H1 (cell line): ENCODE data around the gene RAD52. TPM values are rescaled to one million over a fixed set of nuclear protein-coding genes. Genes with fewer than 3 reads are reported as not detected.

ENCODE experiments used
- CTCF ChIA-PET: fragments of 300-600 bp; sonication (Branson Sonifier 250); formaldehyde crosslinking; loops from one replicate; lab custom pipeline; 2021; ENCODE audit not compliant: partially characterized antibody; lab: Charles Lee
- POLR2A ChIA-PET: fragments of 300-600 bp; sonication (Branson Sonifier 250); formaldehyde crosslinking; loops from one replicate; lab custom pipeline; 2021; ENCODE audit warnings: inconsistent platforms; ENCODE audit not compliant: partially characterized antibody; lab: Charles Lee
- DNase-seq, 2 experiments: peaks; one replicate each; pipeline versions ENCODE4 v3.0.0 to v3.0.0-alpha.2; 2010 to 2022; ENCODE audit warnings: low spot score in 2 of 2, low read depth in 1 of 2, mixed read lengths in 1 of 2
- FAIRE-seq: peaks from 2 replicates; lab custom pipeline; 2011; peaks lifted over from hg19 to GRCh38; lab: Jason Lieb, UNC
- H2AFZ ChIP-seq: 2 replicates; pipeline ENCODE4 v1.8.1; 2012; ENCODE audit warnings: low read length, inconsistent platforms
- H2AK5ac ChIP-seq: 2 replicates; pipeline ENCODE4 v1.6.1; 2013; ENCODE audit warnings: low read depth, low read length
- H2BK120ac ChIP-seq: replicated peaks from 2 replicates; pipeline ENCODE3; 2013; ENCODE audit warnings: low read depth, low read length, inconsistent platforms
- H2BK12ac ChIP-seq: 2 replicates; pipeline ENCODE4 v1.6.1; 2013; ENCODE audit warnings: low read depth, low read length
- H2BK15ac ChIP-seq: 2 replicates; pipeline ENCODE4 v1.6.1; 2013; ENCODE audit warnings: low read length
- H2BK20ac ChIP-seq: 2 replicates; pipeline ENCODE4 v1.6.1; 2013; ENCODE audit warnings: low read length
- H2BK5ac ChIP-seq: 2 replicates; pipeline ENCODE4 v1.6.1; 2013; ENCODE audit warnings: low read depth, low read length
- H3K14ac ChIP-seq: 2 replicates; pipeline ENCODE4 v1.6.1; 2013; ENCODE audit warnings: inconsistent platforms; ENCODE audit not compliant: insufficient read length
- H3K18ac ChIP-seq: 2 replicates; pipeline ENCODE4 v1.6.1; 2013; ENCODE audit warnings: low read length; ENCODE audit errors: extremely low read depth
- H3K23ac ChIP-seq: 2 replicates; pipeline ENCODE4 v1.6.1; 2013; ENCODE audit warnings: inconsistent platforms; ENCODE audit not compliant: insufficient read length
- H3K23me2 ChIP-seq: 2 replicates; pipeline ENCODE4 v1.6.1; 2013; ENCODE audit warnings: low read depth, low read length
- H3K27ac ChIP-seq: 2 replicates; pipeline ENCODE4 v1.6.1; 2011; ENCODE audit warnings: low read depth, low read length, inconsistent platforms
- H3K27me3 ChIP-seq, 4 experiments: replicated peaks in 1 of 4; 1 replicate in 1 of 4; 2 replicates in 3 of 4; pipeline versions ENCODE4 v1.6.1 to v1.8.1; 2011 to 2013; ENCODE audit warnings: low read length in 3 of 4, mild to moderate bottlenecking in 3 of 4, inconsistent platforms in 2 of 4, mixed read lengths in 2 of 4, moderate library complexity in 1 of 4; ENCODE audit not compliant: control insufficient read depth in 3 of 4, insufficient read depth in 3 of 4; ENCODE audit errors: extremely low read depth in 1 of 4
- H3K36me3 ChIP-seq, 4 experiments: 2 replicates each; pipeline versions ENCODE4 v1.6.1 to v1.8.1; 2011 to 2013; ENCODE audit warnings: mild to moderate bottlenecking in 4 of 4, low read length in 3 of 4, moderate library complexity in 2 of 4, control low read depth in 1 of 4, inconsistent platforms in 1 of 4; ENCODE audit not compliant: insufficient read depth in 4 of 4, control insufficient read depth in 2 of 4
- H3K4ac ChIP-seq: replicated peaks from 2 replicates; pipeline ENCODE3; 2013; ENCODE audit warnings: low read length, low read depth, mixed read lengths, inconsistent platforms; ENCODE audit not compliant: insufficient read length
- H3K4me1 ChIP-seq, 4 experiments: replicated peaks in 1 of 4; 1 replicate in 1 of 4; 2 replicates in 3 of 4; pipeline versions ENCODE4 v1.6.1 to v1.8.1; 2011 to 2013; ENCODE audit warnings: low read length in 3 of 4, inconsistent platforms in 2 of 4, mixed read lengths in 1 of 4; ENCODE audit not compliant: insufficient read depth in 4 of 4, control insufficient read depth in 3 of 4
- H3K4me2 ChIP-seq, 2 experiments: 2 replicates each; pipeline versions ENCODE4 v1.6.1 to v1.8.1; 2011 to 2013; ENCODE audit warnings: low read depth in 2 of 2, low read length in 2 of 2, control low read depth in 1 of 2, inconsistent platforms in 1 of 2, mild to moderate bottlenecking in 1 of 2; ENCODE audit not compliant: insufficient read depth in 1 of 2
- H3K4me3 ChIP-seq, 4 experiments: fragments of 200-600, 300-600 bp in 1 of 4; sonication (generic), shearing (Covaris generic), sonication (Bioruptor Twin) in 1 of 4; 2 replicates each; pipeline versions ENCODE4 v1.5.1 to v1.8.1; 2011 to 2016; ENCODE audit warnings: low read length in 4 of 4, low read depth in 3 of 4, control low read depth in 2 of 4, inconsistent platforms in 2 of 4, mild to moderate bottlenecking in 2 of 4, mixed read lengths in 1 of 4, moderate library complexity in 1 of 4; ENCODE audit not compliant: insufficient read depth in 2 of 4; ENCODE audit errors: extremely low read depth in 1 of 4
- H3K56ac ChIP-seq: replicated peaks from 2 replicates; pipeline ENCODE3; 2013; ENCODE audit warnings: low read depth, mild to moderate bottlenecking, mixed read lengths, low read length, inconsistent platforms; ENCODE audit not compliant: insufficient read length
- H3K79me1 ChIP-seq: 2 replicates; pipeline ENCODE4 v1.6.1; 2013; ENCODE audit warnings: low read depth, low read length, control low read depth
- H3K79me2 ChIP-seq, 2 experiments: 2 replicates each; pipeline versions ENCODE4 v1.6.1 to v1.8.1; 2012 to 2013; ENCODE audit warnings: low read length in 2 of 2, mild to moderate bottlenecking in 2 of 2, inconsistent platforms in 1 of 2; ENCODE audit not compliant: insufficient read depth in 2 of 2, control insufficient read depth in 1 of 2
- H3K9ac ChIP-seq, 4 experiments: replicated peaks in 1 of 4; 1 replicate in 1 of 4; 2 replicates in 3 of 4; pipeline versions ENCODE4 v1.6.1 to v1.8.1; 2011 to 2013; ENCODE audit warnings: low read depth in 3 of 4, low read length in 3 of 4, control low read depth in 2 of 4, mild to moderate bottlenecking in 2 of 4, moderate library complexity in 2 of 4, inconsistent platforms in 1 of 4; ENCODE audit errors: extremely low read depth in 1 of 4
- H3K9me3 ChIP-seq, 2 experiments: 2 replicates each; pipeline versions ENCODE4 v1.6.1 to v1.8.1; 2012 to 2013; ENCODE audit warnings: mild to moderate bottlenecking in 2 of 2, moderate library complexity in 2 of 2, control low read depth in 1 of 2, inconsistent platforms in 1 of 2, low read depth in 1 of 2, low read length in 1 of 2, mixed read lengths in 1 of 2; ENCODE audit not compliant: insufficient read depth in 2 of 2
- H4K20me1 ChIP-seq, 2 experiments: replicated peaks in 1 of 2; 2 replicates each; pipeline versions ENCODE3 to v1.8.1; 2011 to 2013; ENCODE audit warnings: inconsistent platforms in 2 of 2, low read length in 2 of 2, mild to moderate bottlenecking in 1 of 2; ENCODE audit not compliant: insufficient read depth in 2 of 2, control insufficient read depth in 1 of 2
- H4K5ac ChIP-seq: 2 replicates; pipeline ENCODE4 v1.6.1; 2013; ENCODE audit warnings: low read length, low read depth, mixed read lengths, inconsistent platforms; ENCODE audit not compliant: insufficient read length
- H4K8ac ChIP-seq: 2 replicates; pipeline ENCODE4 v1.8.0; 2013; ENCODE audit warnings: mild to moderate bottlenecking, moderate library complexity, low read length, inconsistent platforms; ENCODE audit not compliant: insufficient read depth; ENCODE audit errors: extremely low read depth
- H4K91ac ChIP-seq: replicated peaks from 2 replicates; pipeline ENCODE3; 2013; ENCODE audit warnings: low read length, mixed read lengths, inconsistent platforms; ENCODE audit not compliant: insufficient read length
- CHD1 ChIP-seq: IDR thresholded peaks from 2 replicates; pipeline ENCODE4 v1.6.1; 2012; ENCODE audit warnings: low read depth, low read length, improper control_type of control experiment
- EP300 ChIP-seq, 2 experiments: IDR thresholded peaks; 1 replicate in 1 of 2; 2 replicates in 1 of 2; pipeline ENCODE4 v1.6.1; 2011 to 2012; ENCODE audit warnings: low read depth in 2 of 2, low read length in 2 of 2, mild to moderate bottlenecking in 2 of 2, borderline replicate concordance in 1 of 2, inconsistent platforms in 1 of 2, moderate library complexity in 1 of 2
- POLR2A ChIP-seq, 2 experiments: IDR thresholded peaks; 1 replicate in 1 of 2; 2 replicates in 1 of 2; pipeline ENCODE4 v1.6.1; 2011; ENCODE audit warnings: low read depth in 2 of 2, low read length in 2 of 2, mild to moderate bottlenecking in 2 of 2; ENCODE audit errors: control extremely low read depth in 1 of 2
- POLR2AphosphoS5 ChIP-seq: IDR thresholded peaks from 2 replicates; pipeline ENCODE4 v1.6.1; 2011; ENCODE audit warnings: low read depth, low read length
- POU5F1 ChIP-seq: IDR thresholded peaks from 2 replicates; pipeline ENCODE4 v1.6.1; 2011; ENCODE audit warnings: low read depth, mild to moderate bottlenecking, low read length, moderate library complexity
- SAP30 ChIP-seq: fragments of 300-600 bp; sonication (generic); IDR thresholded peaks from 2 replicates; pipeline ENCODE4 v1.7.1; 2012; ENCODE audit warnings: low read length, moderate library complexity, mild to moderate bottlenecking, inconsistent platforms; ENCODE audit not compliant: insufficient read depth, insufficient replicate concordance
- SIX5 ChIP-seq: IDR thresholded peaks from 2 replicates; pipeline ENCODE4 v1.6.1; 2011; ENCODE audit warnings: mild to moderate bottlenecking, low read depth, low read length
- TAF7 ChIP-seq: optimal IDR thresholded peaks from 2 replicates; pipeline ENCODE3; 2011; ENCODE audit warnings: low read depth, mild to moderate bottlenecking, inconsistent platforms, low read length, moderate library complexity, borderline replicate concordance
- WGBS, 2 experiments: shearing (Covaris generic) in 1 of 2; methylation state at CpG; one replicate each; pipeline versions ENCODE4 v1.1.6 to v1.1.7; 2013 to 2015; ENCODE audit warnings: low lambda C conversion rate in 2 of 2, mixed read lengths in 2 of 2, inconsistent platforms in 1 of 2, low coverage in 1 of 2, missing lambda C conversion rate in 1 of 2; ENCODE audit not compliant: insufficient replicate concordance in 2 of 2, insufficient coverage in 1 of 2, insufficient read length in 1 of 2; ENCODE audit errors: extremely low coverage in 1 of 2, missing lambda C conversion rate in 1 of 2; 5-methylcytosine and 5-hydroxymethylcytosine counted together
- polyA plus RNA-seq, 7 experiments: library from polyadenylated mRNA; depleted of rRNA in 3 of 7; stranded (reverse) in 5 of 7; unstranded in 2 of 7; fragments of >200 nt in 5 of 7; fragments of 200-250 nt in 2 of 7; gene quantifications; 1 replicate in 5 of 7; 2 replicates in 1 of 7; 4 replicates in 1 of 7; pipeline versions ENCODE4 v1.2.1 to v1.2.3, GENCODE V29; 2011 to 2013; ENCODE audit warnings: missing spikeins in 2 of 7, mixed read lengths in 2 of 7
- total RNA-seq: library from RNA; stranded (reverse); fragmentation: NEBNext Ultra II Directional; extraction: Animal tissue kit (Norgen Biotek cat#: 25700); gene quantifications from 2 replicates; pipeline ENCODE4 v1.2.1, GENCODE V29; 2021

RAD52 gene
- total and polyA plus RNA-seq, 2 of the 8 experiments (the other 6 are each of a cell fraction or from before 2014, with no cell fraction given): 12.5 to 14.3 TPM

- no peak overlapping the region for H3K14ac ChIP-seq
- no peak overlapping the region for H2BK20ac ChIP-seq
- no peak overlapping the region for H4K91ac ChIP-seq
- no peak overlapping the region for H3K23ac ChIP-seq
- no peak overlapping the region for H2AK5ac ChIP-seq
- peaks cover 0 to 1% of the 10 kb centered on the region in 2 experiments for H4K20me1 ChIP-seq
- H3K79me1 ChIP-seq: peaks cover under 1% of the 10 kb centered on the region; the same call in 1 of the 2 replicates
- H3K79me2 ChIP-seq: no peaks in the 10 kb centered on the region; a peak in 1 of 4 replicates
- CTCF ChIA-PET: no interaction called here
- H3K27me3 ChIP-seq: no peaks in the 10 kb centered on the region
- H2BK15ac ChIP-seq: no peak overlapping the region
- H2BK120ac ChIP-seq: no peak overlapping the region
- no peak overlapping the region for H4K8ac ChIP-seq
- no peak overlapping the region for H3K4me3 ChIP-seq
- no peak overlapping the region for H3K4me2 ChIP-seq
- TF ChIP-seq SAP30: no peak
- no peak for TF ChIP-seq TAF7
- no peak for TF ChIP-seq SIX5
- no peak for TF ChIP-seq CHD1
- no peak for TF ChIP-seq POU5F1
- TF ChIP-seq POLR2AphosphoS5: no peak
- no peak for TF ChIP-seq EP300 (IDR thresholded peaks at IDR 0.05; ENCODE audit: borderline replicate concordance in 1 of 2, low read depth in 2 of 2, low read length in 2 of 2)
- TF ChIP-seq POLR2A (IDR thresholded peaks at IDR 0.05; ENCODE audit: control extremely low read depth in 1 of 2, low read depth in 2 of 2, low read length in 2 of 2): no peak
- TF ChIP-seq, all 59 proteins: peak for 0
- no peak overlapping the region for H3K9ac ChIP-seq
- H3K4ac ChIP-seq: no peak overlapping the region
- no peaks in the 10 kb centered on the region for H3K4me1 ChIP-seq
- no peak overlapping the region for H3K18ac ChIP-seq
- DNase-seq (no peak), FAIRE-seq (no peak)
- no peak overlapping the region for H3K56ac ChIP-seq
- POLR2A ChIA-PET: interaction anchor here (1.2 kb wide), 1 partner anchor 18 kb away, joined by 3 read pairs; the partner anchor contains the start of gene RAD52
- H2BK5ac ChIP-seq: no peak overlapping the region
- peaks cover 8 to 40% (median 21%) of the 10 kb centered on the region in 4 experiments; a peak in 6 of 8 replicates for H3K36me3 ChIP-seq
- 87% methylated on average over 4 of the region's 4 CpGs; no CpG with 5 or more reads in 1 of the 2 experiments for WGBS, 2 experiments
- H2BK12ac ChIP-seq: no peak overlapping the region
- no peaks in the 10 kb centered on the region for H3K23me2 ChIP-seq
- H3K9me3 ChIP-seq: no peaks in the 10 kb centered on the region
- no peak overlapping the region for H2AFZ ChIP-seq
- H4K5ac ChIP-seq: no peak overlapping the region
- no peak overlapping the region for H3K27ac ChIP-seq
Observed at GRCh38 chr12:931591-931990, 17.9 kb downstream of the RAD52 start.
